Stomach smooth muscle (tissue), 2 donors: ENCODE data around the gene KCNN1.
"Not testable (repeated sequence)": the region's sequence is repeated elsewhere in the genome, so short reads cannot be mapped to it uniquely, and the experiment has no call there.

Source experiments
- H3K27ac ChIP-seq: one replicate; pipeline ENCODE4 v1.7.0; 2013; ENCODE audit warnings: mild to moderate bottlenecking, low read length, inconsistent platforms
- H3K27me3 ChIP-seq, 2 donors: one replicate each; pipeline ENCODE4 v1.7.0; 2013; ENCODE audit warnings: low read length in 2 of 2; ENCODE audit not compliant: insufficient read depth in 2 of 2, control insufficient read depth in 1 of 2
- H3K36me3 ChIP-seq, 2 donors: one replicate each; pipeline ENCODE4 v1.7.0; 2013; ENCODE audit warnings: low read length in 2 of 2; ENCODE audit not compliant: control insufficient read depth in 2 of 2, insufficient read depth in 2 of 2
- H3K4me1 ChIP-seq: one replicate; pipeline ENCODE4 v1.7.0; 2013; ENCODE audit warnings: low read length; ENCODE audit not compliant: control insufficient read depth, insufficient read depth
- H3K4me3 ChIP-seq, 2 donors: one replicate each; pipeline ENCODE4 v1.7.0; 2013; ENCODE audit warnings: low read length in 2 of 2
- H3K9ac ChIP-seq, 2 donors: one replicate each; pipeline ENCODE4 v1.7.0; 2013; ENCODE audit warnings: low read length in 2 of 2, mild to moderate bottlenecking in 1 of 2
- H3K9me3 ChIP-seq, 2 donors: one replicate each; pipeline ENCODE4 v1.7.0; 2013; ENCODE audit warnings: low read length in 2 of 2; ENCODE audit not compliant: control insufficient read depth in 2 of 2
- donor health status: healthy.
- donor health status: Pancreatic carcinoma.

Gene KCNN1

DNA sequence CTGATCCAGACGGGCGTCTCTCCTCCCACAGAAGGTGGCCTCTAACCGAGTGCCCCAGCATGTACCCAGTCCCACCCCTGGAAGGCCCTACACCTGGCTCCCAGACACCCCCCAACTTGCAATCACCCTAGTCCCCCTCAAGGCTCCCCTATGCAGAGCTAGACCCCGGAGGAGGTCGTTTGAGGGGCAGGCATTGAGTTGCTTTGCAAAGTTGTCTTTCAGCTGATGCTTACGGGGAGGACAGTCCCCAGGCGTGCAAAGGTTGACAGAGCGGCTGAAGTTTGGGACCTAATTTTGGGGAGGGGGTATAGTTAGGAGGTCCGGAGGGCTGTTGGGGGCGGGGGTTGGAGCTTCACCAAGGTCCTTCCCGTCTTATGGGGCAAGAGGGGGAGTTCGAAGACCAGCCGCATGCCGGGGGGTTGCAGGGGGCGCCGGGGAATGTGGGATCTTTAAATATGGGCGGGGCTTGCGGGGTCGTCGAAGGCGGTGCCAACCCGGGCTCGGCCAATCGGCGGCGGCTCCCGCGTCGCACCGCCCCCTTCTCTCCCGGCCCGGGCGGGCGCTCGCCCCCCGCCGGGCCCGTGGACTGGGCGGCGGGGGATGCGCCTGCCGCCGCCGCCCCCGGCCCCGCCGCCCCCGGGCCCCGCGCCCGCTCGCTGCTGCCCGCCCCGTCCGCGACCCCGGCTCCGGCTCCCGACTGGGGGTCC is at the start of gene KCNN1:
KCNN1 (plus strand) TSS at position 558 of the 707 bp plus-strand sequence. CDS start 6,782 bp downstream, outside the sequence.
- H3K9ac ChIP-seq: no peak within 1 kb of the TSS
- no peak within 1 kb of the TSS for H3K27ac ChIP-seq
- H3K36me3 ChIP-seq: no peaks in the 10 kb centered on the region
- H3K27me3 ChIP-seq: peaks cover 21 to 29% of the 10 kb centered on the region in 2 donors
- peaks cover 7% of the 10 kb centered on the region for H3K4me1 ChIP-seq
- H3K9me3 ChIP-seq: no peaks in the 10 kb centered on the region
- no peak within 1 kb of the TSS for H3K4me3 ChIP-seq

DNA sequence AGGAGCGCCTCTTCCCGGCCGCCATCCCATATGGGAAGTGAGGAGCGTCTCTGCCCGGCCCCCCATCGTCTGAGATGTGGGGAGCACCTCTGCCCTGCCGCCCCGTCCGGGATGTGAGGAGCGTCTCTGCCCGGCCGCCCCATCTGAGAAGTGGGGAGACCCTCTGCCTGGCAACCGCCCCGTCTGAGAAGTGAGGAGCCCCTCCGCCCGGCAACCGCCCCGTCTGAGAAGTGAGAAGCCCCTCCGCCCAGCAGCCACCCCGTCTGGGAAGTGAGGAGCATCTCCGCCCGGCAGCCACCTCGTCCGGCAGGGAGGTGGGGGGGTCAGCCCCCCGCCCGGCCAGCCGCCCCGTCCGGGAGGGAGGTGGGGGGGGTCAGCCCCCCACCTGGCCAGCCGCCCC is 48.8 kb upstream of the KCNN1 start:
- H3K27ac ChIP-seq, H3K36me3 ChIP-seq, H3K9ac ChIP-seq, H3K9me3 ChIP-seq, H3K4me1 ChIP-seq, H3K27me3 ChIP-seq, H3K4me3 ChIP-seq: not testable (repeated sequence)

GRCh38 chr19:17919122-17919521 is 47.8 kb upstream of the KCNN1 start:
- not testable (repeated sequence) for H3K9ac ChIP-seq, H3K9me3 ChIP-seq, H3K4me3 ChIP-seq, H3K27me3 ChIP-seq, H3K27ac ChIP-seq, H3K4me1 ChIP-seq, H3K36me3 ChIP-seq

DNA sequence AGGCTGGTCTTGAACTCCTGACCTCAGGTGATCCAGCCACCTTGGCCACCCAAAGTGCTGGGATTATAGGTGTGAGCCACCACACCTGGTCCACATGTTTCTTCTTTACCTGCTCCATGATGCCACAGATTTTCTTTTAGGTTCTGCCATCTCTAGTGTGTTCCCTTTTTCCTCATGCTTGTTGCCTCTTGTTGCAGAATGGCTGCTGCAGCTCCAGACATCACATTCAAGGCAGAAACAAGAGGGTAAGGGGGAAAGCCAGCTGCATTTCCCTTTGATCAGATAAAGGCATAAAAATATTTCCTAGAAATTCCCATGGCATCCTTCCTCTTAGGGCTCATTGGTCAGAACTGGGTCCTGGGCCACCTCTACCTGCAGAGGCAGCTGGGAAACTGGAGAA is 46.4 kb upstream of the KCNN1 start:
- Histone ChIP-seq H3K9me3 (peaks cover 0 to 3% of the 10 kb centered on the region in 2 donors), H3K27me3 (peaks cover 0 to 4% of the 10 kb centered on the region in 2 donors), H3K9ac (no peak overlapping the region), H3K4me1 (no peaks in the 10 kb centered on the region), H3K4me3 (no peak overlapping the region), H3K36me3 (no peaks in the 10 kb centered on the region), H3K27ac (no peak overlapping the region)

GRCh38 chr19:17922138-17922537 is 44.8 kb upstream of the KCNN1 start:
- Histone ChIP-seq H3K4me1 (no peaks in the 10 kb centered on the region), H3K27me3 (no peaks in the 10 kb centered on the region), H3K4me3 (no peak overlapping the region), H3K36me3 (no peaks in the 10 kb centered on the region), H3K27ac (no peak overlapping the region), H3K9me3 (peaks cover 0 to 3% of the 10 kb centered on the region in 2 donors), H3K9ac (no peak overlapping the region)

- H3K4me1 ChIP-seq: no peaks in the 10 kb centered on the region
- no peaks in the 10 kb centered on the region for H3K36me3 ChIP-seq
- H3K27me3 ChIP-seq: no peaks in the 10 kb centered on the region
- no peak overlapping the region for H3K9ac ChIP-seq
- no peaks in the 10 kb centered on the region for H3K9me3 ChIP-seq
- no peak overlapping the region for H3K4me3 ChIP-seq
- H3K27ac ChIP-seq: no peak overlapping the region
Measured at GRCh38 chr19:17926044-17926443, 40.9 kb upstream of the KCNN1 start.

- Histone ChIP-seq H3K9ac (no peak overlapping the region), H3K27me3 (no peaks in the 10 kb centered on the region), H3K4me1 (peaks cover 18% of the 10 kb centered on the region), H3K27ac (no peak overlapping the region), H3K36me3 (no peaks in the 10 kb centered on the region), H3K4me3 (no peak overlapping the region), H3K9me3 (no peaks in the 10 kb centered on the region)
Measured at GRCh38 chr19:17929056-17929455, 37.9 kb upstream of the KCNN1 start.

GRCh38 chr19:17931532-17932191 is 35.2 kb upstream of the KCNN1 start:
- Histone ChIP-seq H3K27ac (no peak overlapping the region), H3K4me3 (peak overlapping the region in 1 of 2 donors; percentile 96), H3K27me3 (no peaks in the 10 kb centered on the region), H3K36me3 (peaks cover 0 to 3% of the 10 kb centered on the region in 2 donors), H3K9me3 (no peaks in the 10 kb centered on the region), H3K4me1 (peaks cover 18% of the 10 kb centered on the region), H3K9ac (peak overlapping the region in 1 of 2 donors; percentile 90)

DNA sequence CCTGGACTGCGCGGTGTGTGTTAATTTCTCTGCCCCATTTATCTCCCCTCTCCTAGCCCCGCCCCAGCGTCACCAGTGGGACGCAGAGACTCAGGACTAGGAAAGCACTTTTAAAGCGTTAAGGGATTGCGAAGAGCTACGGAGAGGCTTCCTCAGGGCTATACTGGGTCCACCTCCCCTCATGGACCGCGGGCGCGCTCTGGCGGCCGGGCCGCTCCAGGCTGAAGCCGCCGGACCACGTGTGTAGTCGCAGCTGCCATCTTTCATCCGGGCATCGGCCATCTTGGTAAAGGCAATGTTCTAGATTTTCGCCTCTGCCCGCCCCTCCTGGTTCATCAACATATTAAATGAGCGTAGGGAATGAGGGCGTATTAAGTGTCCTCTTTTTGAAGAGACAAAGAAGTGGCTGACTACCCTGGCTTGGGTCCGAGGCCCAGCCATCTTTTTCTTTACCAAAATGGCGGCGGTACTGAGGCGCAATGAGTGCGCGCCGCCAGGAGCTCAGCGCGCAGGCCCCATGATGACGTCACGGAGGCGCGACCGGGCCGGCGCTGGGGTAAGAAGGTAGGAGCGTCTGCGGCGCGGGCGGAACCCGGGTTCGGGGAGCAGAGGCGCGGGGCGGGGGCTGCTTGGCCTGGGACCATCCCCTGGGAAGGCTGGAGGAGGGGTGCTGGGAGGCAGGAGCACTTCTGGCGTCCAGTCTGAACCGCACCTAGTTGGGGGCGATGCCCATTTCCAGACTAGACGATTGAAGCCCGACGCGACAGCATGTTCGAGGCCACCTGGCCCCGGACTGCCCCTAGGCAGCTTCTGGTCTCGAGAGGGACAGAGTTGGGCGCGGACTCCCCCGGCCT is 34.2 kb upstream of the KCNN1 start, which contains the start of gene CCDC124:
CCDC124 (plus strand) TSS at position 531 of the 854 bp plus-strand sequence. CDS start 3,406 bp downstream, outside the sequence.
- H3K4me3 ChIP-seq: peak within 1 kb of the TSS; percentile 92 to 96
- H3K27ac ChIP-seq: peak within 1 kb of the TSS; percentile 90
- peak within 1 kb of the TSS; percentile 88 to 90 for H3K9ac ChIP-seq
- H3K36me3 ChIP-seq: peaks cover 0 to 3% of the 10 kb centered on the region in 2 donors
- no peaks in the 10 kb centered on the region for H3K27me3 ChIP-seq
- H3K4me1 ChIP-seq: peaks cover 18% of the 10 kb centered on the region
- no peaks in the 10 kb centered on the region for H3K9me3 ChIP-seq

GRCh38 chr19:17933414-17934129 is 33.3 kb upstream of the KCNN1 start:
- Histone ChIP-seq H3K4me3 (peak overlapping the region; percentile 92 to 96), H3K27me3 (no peaks in the 10 kb centered on the region), H3K9me3 (no peaks in the 10 kb centered on the region), H3K9ac (peak overlapping the region; percentile 88 to 90), H3K36me3 (peaks cover 0 to 5% of the 10 kb centered on the region in 2 donors), H3K4me1 (peaks cover 19% of the 10 kb centered on the region), H3K27ac (peak overlapping the region; percentile 90)
